ENCODE measurements around the gene MED12. TPM values are rescaled to one million over a fixed set of nuclear protein-coding genes. Genes with fewer than 3 reads are reported as not detected.

Gene MED12
- 18.3 TPM for total RNA-seq
- long read RNA-seq, partial matches to known transcripts: 8 of 11 reads
- long read RNA-seq, other reads (novel, unspliced or antisense): 3 of 11 reads

GRCh38 chrX:71118032-71118984 lies at the start of gene MED12:
MED12 (plus strand) TSS chrX:71118596; CDS start chrX:71118755, 159 bp downstream.
- ATAC-seq (ENCODE audit: poor library complexity) (peak; percentile 99), DNase-seq (peak; percentile 91)
- intact Hi-C loops (cut with DNase I): no loop called here

- ATAC-seq (ENCODE audit: poor library complexity) (no peak), DNase-seq (no peak)
- intact Hi-C loops (cut with DNase I): no loop called here
Measured at GRCh38 chrX:71070531-71070930, 47.9 kb upstream of the MED12 start.

DNA sequence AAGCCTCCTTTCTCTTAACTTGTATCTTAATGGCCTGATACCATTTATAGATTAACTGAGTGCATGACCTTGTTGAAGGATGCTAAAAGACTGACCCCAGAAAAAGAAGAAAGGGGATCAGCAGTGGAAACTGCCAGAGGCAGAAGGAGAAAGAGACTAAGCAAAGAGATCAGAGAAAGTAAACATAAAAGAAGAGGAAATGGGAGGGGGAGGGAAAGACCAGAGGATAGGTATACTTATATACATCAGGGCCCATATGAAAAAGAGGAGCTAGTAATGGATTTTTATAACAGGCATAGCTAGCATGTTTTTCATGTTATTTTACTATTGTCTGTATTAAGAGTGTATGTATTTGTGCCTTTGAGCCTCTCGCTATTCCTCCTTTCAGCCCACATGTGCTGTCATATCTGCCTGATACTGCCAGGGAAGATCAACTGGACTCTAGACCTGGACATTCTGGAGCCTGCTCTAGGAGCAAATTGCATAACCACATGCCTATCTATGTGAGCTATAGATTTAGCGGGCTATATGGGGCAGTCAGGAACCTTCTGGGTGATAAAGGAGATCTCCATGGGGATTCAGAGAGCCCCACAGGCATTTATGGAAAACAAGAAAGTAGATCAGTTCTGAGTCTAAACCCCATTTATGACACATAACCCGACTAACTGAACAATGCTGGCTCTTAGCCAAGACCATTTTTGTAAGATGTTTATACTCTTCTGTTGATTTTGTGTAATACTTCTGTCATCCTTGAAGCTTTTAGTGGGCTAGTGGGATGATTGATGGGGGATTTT lies 36.9 kb upstream of the MED12 start:
- no peak for DNase-seq
- ATAC-seq (ENCODE audit: poor library complexity): no peak
- intact Hi-C loops (cut with DNase I): no loop called here

- no peak for ATAC-seq (ENCODE audit: poor library complexity)
- intact Hi-C loops (cut with DNase I): no loop called here
- no peak for DNase-seq
Measured at GRCh38 chrX:71082124-71082647, 36.2 kb upstream of the MED12 start.

GRCh38 chrX:71082822-71083221 lies 35.6 kb upstream of the MED12 start:
- DNase-seq (no peak), ATAC-seq (ENCODE audit: poor library complexity) (no peak)
- intact Hi-C loops (cut with DNase I): no loop called here

GRCh38 chrX:71085900-71086299 lies 32.5 kb upstream of the MED12 start:
- intact Hi-C loops (cut with DNase I): no loop called here
- ATAC-seq (ENCODE audit: poor library complexity) (no peak), DNase-seq (no peak)

DNA sequence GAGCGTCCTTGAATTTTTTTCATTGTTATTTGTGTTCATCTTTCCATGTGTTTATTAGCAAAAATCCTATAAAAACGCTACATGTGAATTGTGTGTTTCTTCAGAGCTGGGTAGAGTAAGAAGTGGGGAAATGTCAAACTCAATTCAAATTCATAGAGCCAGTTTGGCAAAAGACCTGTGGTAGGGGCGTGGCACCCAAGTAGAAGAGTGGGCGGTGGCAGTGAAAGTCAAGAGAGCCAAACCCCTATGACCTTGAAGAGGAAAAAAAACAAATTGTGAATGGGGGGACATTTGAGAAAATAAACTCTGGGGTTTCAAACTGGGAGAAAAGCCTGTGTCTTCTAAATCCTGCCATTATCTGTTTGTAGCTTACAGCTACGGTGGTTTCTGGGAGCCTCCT lies 27.1 kb upstream of the MED12 start:
- intact Hi-C loops (cut with DNase I): no loop called here
- ATAC-seq (ENCODE audit: poor library complexity) (no peak), DNase-seq (no peak)

GRCh38 chrX:71095033-71095432 lies 23.4 kb upstream of the MED12 start:
- intact Hi-C loops (cut with DNase I): no loop called here
- ATAC-seq (ENCODE audit: poor library complexity): no peak

DNA sequence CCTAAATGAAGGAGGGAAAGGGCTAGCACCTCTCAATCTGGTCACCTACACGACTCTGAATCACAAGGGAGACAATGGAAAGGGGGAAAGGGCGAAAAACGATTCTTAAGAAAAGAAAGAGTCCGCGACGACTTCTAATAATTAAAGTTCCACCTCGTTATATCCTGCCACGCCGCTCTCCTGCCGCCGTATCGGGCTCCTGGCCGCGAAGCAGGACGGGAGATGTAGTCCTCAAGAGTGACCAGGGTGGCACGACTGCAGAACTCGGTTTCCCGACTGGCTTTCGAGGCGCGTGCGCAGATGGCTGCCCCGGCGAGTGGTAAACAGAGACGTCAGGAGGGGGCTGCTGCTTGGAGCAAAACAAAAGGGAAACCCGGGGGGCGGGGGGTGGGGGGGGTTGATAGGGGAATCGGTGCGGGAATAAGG lies 22.8 kb upstream of the MED12 start, which contains the start of gene FOXO4:
Gene FOXO4 (plus strand): TSS at position 297 of the 426 bp plus-strand sequence. CDS start 678 bp downstream, outside the sequence.
- intact Hi-C loops (cut with DNase I): no loop called here
- ATAC-seq (ENCODE audit: poor library complexity) (peak; percentile 98), DNase-seq (peak; percentile 95)

More at GRCh38 chrX:71095033-71095432, 23.4 kb upstream of the MED12 start:
- no peak for DNase-seq

- intact Hi-C loops (cut with DNase I): no loop called here
- no peak for DNase-seq
- ATAC-seq (ENCODE audit: poor library complexity): peak; percentile 91
Measured at GRCh38 chrX:71095981-71096759, 22.2 kb upstream of the MED12 start.

DNA sequence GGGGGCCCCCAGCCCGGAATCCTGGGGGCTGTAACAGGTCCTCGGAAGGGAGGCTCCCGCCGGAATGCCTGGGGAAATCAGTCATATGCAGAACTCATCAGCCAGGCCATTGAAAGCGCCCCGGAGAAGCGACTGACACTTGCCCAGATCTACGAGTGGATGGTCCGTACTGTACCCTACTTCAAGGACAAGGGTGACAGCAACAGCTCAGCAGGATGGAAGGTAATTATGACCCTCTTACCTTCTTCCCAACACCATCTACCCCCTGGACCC lies 21.7 kb upstream of the MED12 start:
- intact Hi-C loops (cut with DNase I): no loop called here
- ATAC-seq (ENCODE audit: poor library complexity) (peak; percentile 13), DNase-seq (no peak)

DNA sequence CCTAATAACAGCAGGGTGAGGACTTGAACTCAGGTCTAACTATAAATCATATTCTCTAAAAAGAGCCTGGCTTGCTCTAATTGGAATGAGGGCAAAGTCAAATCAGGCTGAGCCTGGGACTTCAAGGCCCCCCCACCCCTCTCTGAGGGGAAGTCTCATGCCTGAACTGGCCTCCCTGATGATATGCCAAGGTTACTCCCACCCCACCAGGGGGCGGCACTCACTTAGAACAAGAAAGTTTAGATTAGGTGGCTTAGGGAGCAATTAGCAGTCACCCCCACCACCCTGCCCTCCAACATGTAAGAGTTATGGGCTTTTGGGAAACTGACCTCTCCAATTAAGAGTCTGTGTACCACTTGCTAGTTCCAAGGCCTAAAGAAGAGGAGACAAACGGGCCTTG lies 20.1 kb upstream of the MED12 start:
- peak; percentile 64 for DNase-seq
- ATAC-seq (ENCODE audit: poor library complexity): peak; percentile 34
- intact Hi-C loops (cut with DNase I): no loop called here

- intact Hi-C loops (cut with DNase I): no loop called here
- DNase-seq (no peak), ATAC-seq (ENCODE audit: poor library complexity) (no peak)
Measured at GRCh38 chrX:71098951-71099506, 19.4 kb upstream of the MED12 start.

- intact Hi-C loops (cut with DNase I): no loop called here
- DNase-seq (no peak), ATAC-seq (ENCODE audit: poor library complexity) (no peak)
Measured at GRCh38 chrX:71099736-71100135, 18.7 kb upstream of the MED12 start.

- ATAC-seq (ENCODE audit: poor library complexity) (no peak), DNase-seq (no peak)
- intact Hi-C loops (cut with DNase I): no loop called here
Measured at GRCh38 chrX:71100581-71101505, 17.6 kb upstream of the MED12 start.

- intact Hi-C loops (cut with DNase I): no loop called here
- ATAC-seq (ENCODE audit: poor library complexity): no peak
- DNase-seq: no peak
Measured at GRCh38 chrX:71102292-71102691, 16.1 kb upstream of the MED12 start.
